Measurements from ENCODE around the gene OR5H1. TPM values are rescaled to one million over a fixed set of nuclear protein-coding genes. Genes with fewer than 3 reads are reported as not detected.
"Not testable (repeated sequence)": the region's sequence is repeated elsewhere in the genome, so short reads cannot be mapped to it uniquely, and the experiment has no call there.

OR5H1 gene
- total and polyA plus RNA-seq, 2 of the 4 experiments (the other 2 are of a cell fraction), result not detected

- Histone ChIP-seq H3K27me3 (ENCODE audit: control insufficient read depth, insufficient read depth, low read length) (no peaks in the 10 kb centered on the region), H3K14ac (replicated peaks; ENCODE audit: low read depth, low read length) (no peak overlapping the region), H3K18ac (ENCODE audit: low read depth, low read length) (no peak overlapping the region), H3K56ac (ENCODE audit: extremely low read depth, insufficient read depth, low read length) (no peak overlapping the region), H2BK120ac (ENCODE audit: low read depth, low read length) (no peak overlapping the region), H4K20me1 (ENCODE audit: insufficient read depth, low read length) (no peaks in the 10 kb centered on the region), H3K4me2 (ENCODE audit: low read depth, low read length) (no peak overlapping the region), H2BK15ac (ENCODE audit: low read depth, low read length) (no peak overlapping the region), H3K9me1 (ENCODE audit: insufficient read depth, low read length) (no peaks in the 10 kb centered on the region), H3K9ac (ENCODE audit: low read depth, low read length) (no peak overlapping the region), H4K91ac (ENCODE audit: insufficient read depth, low read depth, low read length) (no peak overlapping the region), H3K36me3 (ENCODE audit: control insufficient read depth, insufficient read depth, low read length) (no peaks in the 10 kb centered on the region), H3K4me3 (ENCODE audit: insufficient read depth, low read depth, low read length) (no peak overlapping the region), H3K9me3 (ENCODE audit: control insufficient read depth, insufficient read depth, low read length) (no peaks in the 10 kb centered on the region), H4K8ac (ENCODE audit: low read depth in 2 of 2, low read length in 2 of 2) (no peak overlapping the region), H3K79me1 (ENCODE audit: low read depth in 1 of 2, low read length in 2 of 2) (no peaks in the 10 kb centered on the region), H3K4me1 (ENCODE audit: control insufficient read depth, insufficient read depth, low read length) (no peaks in the 10 kb centered on the region), H3K23ac (ENCODE audit: low read depth, low read length) (no peak overlapping the region), H3K27ac (ENCODE audit: insufficient read depth, low read length) (no peak overlapping the region), H2AFZ (replicated peaks; ENCODE audit: low read length, poor library complexity) (no peak overlapping the region), H2AK5ac (ENCODE audit: low read depth, low read length) (no peak overlapping the region), H4K5ac (ENCODE audit: low read depth, low read length) (no peak overlapping the region), H2BK20ac (ENCODE audit: low read depth, low read length) (no peak overlapping the region), H2BK5ac (ENCODE audit: low read depth, low read length, poor library complexity, severe bottlenecking) (no peak overlapping the region), H2AK9ac (replicated peaks; ENCODE audit: low read depth, low read length, poor library complexity) (no peak overlapping the region), H3K4ac (ENCODE audit: low read depth, low read length) (no peak overlapping the region)
- intact Hi-C loops (cut with micrococcal nuclease) (no loop called here), in situ Hi-C loops (cut with MboI; ENCODE audit: low sequenced_read_pairs) (no loop called here), dilution Hi-C loops (cut with HindIII; ENCODE audit: low sequenced_read_pairs, unreplicated experiment) (no loop called here)
- POLR2A ChIA-PET (ENCODE audit: unreplicated experiment), result no interaction called here
- CTCF ChIA-PET, result interaction anchor here (0.9 kb wide), 1 partner anchor 8 kb away, joined by 3 read pairs; no protein-coding TSS in a partner anchor
- BruUV-seq (replicated peaks), result no TSS peak
- no peak for TF ChIP-seq RFX5 (IDR thresholded peaks at IDR 0.05; ENCODE audit: low read depth, low read length)
- TF ChIP-seq USF2 (IDR thresholded peaks at IDR 0.05; ENCODE audit: low read depth, low read length), result no peak
- TF ChIP-seq RCOR1 (IDR thresholded peaks at IDR 0.05; ENCODE audit: insufficient replicate concordance, low read length), result no peak
- no peak for TF ChIP-seq FOS (IDR thresholded peaks at IDR 0.05; ENCODE audit: low read depth, low read length)
- TF ChIP-seq NFE2L2 (IDR thresholded peaks at IDR 0.05; ENCODE audit: low read depth, low read length), result no peak
- TF ChIP-seq POLR2A (IDR thresholded peaks at IDR 0.05; ENCODE audit: low read depth, low read length), result no peak
- no peak for TF ChIP-seq MAZ (IDR thresholded peaks at IDR 0.05; ENCODE audit: borderline replicate concordance, low read depth, low read length)
- DNase-seq (no peak), ATAC-seq (ENCODE audit: low read depth) (no peak)
- WGBS, 2 experiments (ENCODE audit: extremely low coverage in 2 of 2, insufficient read length in 1 of 2), result no CpG with 5 or more reads among the region's 3 CpGs
These were observed 6.1 kb downstream of the OR5H1 start for GRCh38 chr3:98136631-98137030.

- H2BK20ac ChIP-seq (ENCODE audit: low read depth, low read length); DNase-seq; H4K20me1 ChIP-seq (ENCODE audit: insufficient read depth, low read length); BruUV-seq (replicated peaks); intact Hi-C loops (cut with micrococcal nuclease); dilution Hi-C loops (cut with HindIII; ENCODE audit: low sequenced_read_pairs, unreplicated experiment); H2BK15ac ChIP-seq (ENCODE audit: low read depth, low read length); H3K4me1 ChIP-seq (ENCODE audit: control insufficient read depth, insufficient read depth, low read length); H3K9ac ChIP-seq (ENCODE audit: low read depth, low read length); H3K4me2 ChIP-seq (ENCODE audit: low read depth, low read length); POLR2A ChIA-PET (ENCODE audit: unreplicated experiment); H3K9me3 ChIP-seq (ENCODE audit: control insufficient read depth, insufficient read depth, low read length); H3K4ac ChIP-seq (ENCODE audit: low read depth, low read length); H3K14ac ChIP-seq (replicated peaks; ENCODE audit: low read depth, low read length); H4K8ac ChIP-seq (ENCODE audit: low read depth in 2 of 2, low read length in 2 of 2); H3K4me3 ChIP-seq (ENCODE audit: insufficient read depth, low read depth, low read length); H4K5ac ChIP-seq (ENCODE audit: low read depth, low read length); H3K9me1 ChIP-seq (ENCODE audit: insufficient read depth, low read length); H4K91ac ChIP-seq (ENCODE audit: insufficient read depth, low read depth, low read length); H3K18ac ChIP-seq (ENCODE audit: low read depth, low read length); H2BK5ac ChIP-seq (ENCODE audit: low read depth, low read length, poor library complexity, severe bottlenecking); H3K27me3 ChIP-seq (ENCODE audit: control insufficient read depth, insufficient read depth, low read length); H2AFZ ChIP-seq (replicated peaks; ENCODE audit: low read length, poor library complexity); ATAC-seq (ENCODE audit: low read depth); CTCF ChIA-PET; in situ Hi-C loops (cut with MboI; ENCODE audit: low sequenced_read_pairs); H3K56ac ChIP-seq (ENCODE audit: extremely low read depth, insufficient read depth, low read length); H3K27ac ChIP-seq (ENCODE audit: insufficient read depth, low read length); H2AK5ac ChIP-seq (ENCODE audit: low read depth, low read length); H3K23ac ChIP-seq (ENCODE audit: low read depth, low read length); H2AK9ac ChIP-seq (replicated peaks; ENCODE audit: low read depth, low read length, poor library complexity); H3K36me3 ChIP-seq (ENCODE audit: control insufficient read depth, insufficient read depth, low read length); H3K79me1 ChIP-seq (ENCODE audit: low read depth in 1 of 2, low read length in 2 of 2); H2BK120ac ChIP-seq (ENCODE audit: low read depth, low read length): not testable (repeated sequence)
- 43% methylated on average over 6 of the region's 23 CpGs; no CpG with 5 or more reads in 1 of the 2 experiments for WGBS, 2 experiments (ENCODE audit: extremely low coverage in 2 of 2, insufficient read length in 1 of 2)
These were observed 7.5 kb downstream of the OR5H1 start for GRCh38 chr3:98137826-98138557.
